Mammary epithelial cell (primary cell): ENCODE measurements around the gene ADAM10.

Experiments
- CTCF ChIP-seq, 2 donors: IDR thresholded peaks in 1 of 2; conservative IDR thresholded peaks in 1 of 2; 2 replicates each; pipeline ENCODE4 v1.5.1; 2011 to 2012; ENCODE audit warnings: inconsistent platforms in 2 of 2, low read length in 2 of 2, mild to moderate bottlenecking in 2 of 2, control low read depth in 1 of 2, low read depth in 1 of 2; ENCODE audit not compliant: insufficient read depth in 1 of 2; ENCODE audit errors: extremely low read depth in 1 of 2
- EZH2 ChIP-seq: IDR thresholded peaks from 2 replicates; pipeline ENCODE4 v1.6.1; 2012; ENCODE audit warnings: low read length, inconsistent platforms, borderline replicate concordance

GRCh38 chr15:58740436-58740835 is 9.1 kb downstream of the ADAM10 start:
- TF ChIP-seq CTCF (conservative IDR thresholded peaks at IDR 0.05 in 1 of 2, IDR thresholded peaks at IDR 0.05 in 1 of 2; ENCODE audit: extremely low read depth in 1 of 2, insufficient read depth in 1 of 2, low read depth in 1 of 2, low read length in 2 of 2): no peak
- TF ChIP-seq EZH2: no peak
